Effector CD4-positive, alpha-beta T cell (primary cell): ENCODE data around the gene NUP43.
"Not testable (repeated sequence)": the region's sequence is repeated elsewhere in the genome, so short reads cannot be mapped to it uniquely, and the experiment has no call there.

Experiments used
- DNase-seq: peaks from one replicate; pipeline ENCODE4 v3.0.0-alpha.2; 2020
- total RNA-seq: gene quantifications from one replicate; lab custom pipeline; 2026; lab: John Stamatoyannopoulos, UW

Gene NUP43
- total RNA-seq = 31.9 reads per million, percentile 58 among the genes with 10 or more reads in this experiment

DNA sequence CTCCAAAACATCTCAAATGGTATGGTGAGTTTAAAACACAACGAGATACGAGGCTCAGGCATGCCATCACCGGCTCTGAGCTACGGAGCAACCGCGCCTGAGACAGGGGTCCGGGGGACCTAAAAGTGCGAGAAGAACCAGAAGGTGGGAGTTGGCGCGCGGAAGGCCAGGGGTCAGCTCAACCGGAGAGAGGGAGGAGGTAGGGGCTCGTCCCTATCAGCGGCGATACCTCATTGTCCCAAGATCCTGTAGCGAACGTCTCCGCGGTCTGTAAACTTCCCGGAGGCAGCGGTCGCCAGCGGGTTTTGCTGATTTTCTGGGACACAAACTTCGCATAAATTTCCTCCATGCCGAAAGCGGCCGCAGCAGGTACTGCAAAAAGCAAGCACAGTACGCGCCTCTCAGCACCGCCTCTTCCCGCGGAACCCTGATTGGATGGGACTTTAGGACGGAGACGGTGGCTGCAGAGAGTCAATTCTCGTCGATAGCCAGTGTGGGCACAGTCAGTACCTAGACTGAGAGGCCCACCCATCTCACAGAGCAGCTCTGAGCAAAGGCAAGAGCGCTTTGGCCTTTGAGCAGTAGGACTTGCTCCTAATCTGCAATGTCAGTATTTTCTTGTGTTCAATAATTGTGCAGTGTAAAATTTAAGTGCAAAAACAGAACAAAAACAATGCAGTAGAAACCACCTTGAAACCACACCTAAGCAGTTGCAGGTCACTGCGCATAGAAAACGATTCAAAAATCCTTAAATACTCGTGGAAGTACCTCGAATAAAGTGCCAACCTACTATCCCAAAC is at the start of gene NUP43:
NUP43 (minus strand) TSS at position 383 of the 800 bp plus-strand sequence; CDS start at position 349, 34 bp downstream.
- DNase-seq = peak; percentile 86

GRCh38 chr6:149783551-149783950 is 37.2 kb upstream of the NUP43 start:
- no peak for DNase-seq

- no peak for DNase-seq
Measured at GRCh38 chr6:149782337-149782736, 36.0 kb upstream of the NUP43 start.

GRCh38 chr6:149781715-149782114 is 35.4 kb upstream of the NUP43 start:
- no peak for DNase-seq

DNA sequence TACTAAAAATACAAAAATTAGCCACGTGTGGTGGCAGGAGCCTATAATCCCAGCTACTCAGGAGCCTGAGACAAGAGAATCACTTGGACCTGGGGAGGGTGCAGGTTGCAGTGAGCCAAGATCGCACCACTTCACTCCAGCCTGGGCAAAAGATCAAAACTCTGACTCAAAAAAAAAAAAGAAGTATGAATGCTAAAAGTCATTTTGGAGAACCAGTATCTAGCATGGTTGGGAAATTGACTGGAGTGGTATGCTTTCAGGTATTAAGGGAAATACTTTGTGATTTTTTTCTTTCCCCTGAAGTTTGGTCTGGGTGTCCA is 33.3 kb upstream of the NUP43 start:
- no peak for DNase-seq

DNA sequence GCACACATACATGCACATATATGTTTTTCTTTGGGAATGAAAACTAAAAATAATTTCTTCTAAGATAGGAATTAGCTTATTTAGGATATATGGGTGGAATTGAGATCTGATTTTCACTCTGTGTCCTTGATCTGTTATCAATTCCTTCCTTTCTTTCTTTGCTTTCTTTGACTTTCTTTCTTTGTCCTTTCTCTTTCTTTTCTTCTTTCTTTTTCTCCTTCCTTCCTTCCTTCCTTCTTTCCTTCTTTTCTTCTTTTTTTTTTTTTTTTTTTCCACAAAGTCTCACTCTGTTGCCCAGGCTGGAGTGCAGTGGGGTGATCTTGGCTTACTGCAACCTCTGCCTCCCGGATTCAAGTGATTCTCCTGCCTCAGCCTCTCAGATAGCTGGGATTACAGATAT is 31.3 kb upstream of the NUP43 start:
- no peak for DNase-seq

DNA sequence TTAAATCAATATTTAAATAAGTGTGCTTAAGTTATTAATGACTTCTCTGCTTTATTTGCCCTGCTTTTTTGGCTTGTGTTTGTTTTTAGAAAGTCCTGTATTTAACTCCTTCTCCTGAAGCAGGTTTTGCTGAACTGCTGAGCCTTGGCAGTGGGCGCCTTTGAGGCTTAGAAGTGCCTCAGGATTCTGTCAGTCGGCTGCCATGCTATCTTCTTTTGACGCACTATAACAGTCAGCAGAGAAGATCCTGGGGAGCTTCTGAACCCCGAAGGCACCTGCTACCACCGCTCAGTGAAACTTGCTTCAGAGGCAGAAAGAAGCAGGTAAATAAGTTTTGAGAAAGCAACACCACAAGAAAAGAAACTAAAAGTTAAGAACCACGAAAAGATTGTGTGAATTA is 25.6 kb upstream of the NUP43 start:
- no peak for DNase-seq

DNA sequence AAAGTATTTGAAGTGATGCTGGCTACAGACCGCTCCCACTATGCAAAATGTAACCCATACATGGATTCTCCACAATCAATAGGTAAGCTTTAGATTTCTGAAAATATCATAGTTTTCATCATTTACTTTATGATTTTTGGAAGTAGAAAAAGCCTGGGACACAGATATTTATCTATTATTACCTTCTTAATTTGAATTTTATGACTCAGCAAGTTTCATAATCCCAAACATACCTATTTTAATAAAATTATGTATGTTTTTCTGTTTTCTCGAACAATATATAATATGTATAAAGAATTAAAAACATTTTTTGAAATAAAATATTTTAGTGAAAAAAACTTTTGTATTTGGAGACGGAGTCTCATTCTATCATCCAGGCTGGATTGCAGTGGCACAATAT is 24.9 kb upstream of the NUP43 start:
- DNase-seq = no peak

DNA sequence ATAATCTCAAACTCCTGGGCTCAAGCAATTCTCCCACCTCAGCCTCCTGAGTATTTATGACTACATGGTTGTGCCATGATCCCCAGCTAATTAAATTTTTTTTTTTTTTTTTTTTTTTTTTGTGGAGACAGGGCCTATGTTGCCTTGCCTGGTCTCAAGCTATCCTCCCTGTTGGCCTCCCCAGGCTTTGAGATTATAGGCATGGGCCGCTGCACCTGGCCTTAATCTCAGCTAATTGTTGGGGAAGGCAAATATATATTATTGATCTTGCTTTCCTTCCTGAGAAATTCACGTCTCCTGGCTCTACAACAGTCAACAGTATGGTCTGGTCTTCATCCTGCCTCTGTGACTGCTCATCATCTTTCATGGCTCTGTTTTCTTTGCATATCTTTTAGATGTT is 23.3 kb upstream of the NUP43 start:
- no peak for DNase-seq

- DNase-seq = no peak
Measured at GRCh38 chr6:149766156-149766769, 19.9 kb upstream of the NUP43 start.

DNA sequence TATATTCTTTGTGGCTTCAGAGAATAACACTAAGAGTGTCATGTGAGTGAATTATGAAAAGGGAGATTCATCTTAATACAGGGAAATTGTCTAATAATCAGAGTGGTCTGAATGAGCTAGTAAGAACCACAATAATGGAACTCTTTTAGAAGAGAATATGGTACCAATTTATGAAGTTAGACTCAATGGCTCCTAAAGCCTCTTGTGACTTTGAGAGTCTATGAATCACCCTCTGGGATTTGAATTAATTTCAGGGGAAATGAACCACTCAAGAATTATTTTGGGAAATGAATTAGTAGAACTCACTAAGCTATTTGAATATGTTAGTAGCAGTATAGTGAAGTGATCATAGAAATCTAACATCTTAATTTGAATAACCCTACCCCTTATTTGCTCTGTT is 17.5 kb upstream of the NUP43 start:
- DNase-seq = no peak

- DNase-seq = no peak
Measured at GRCh38 chr6:149761438-149761837, 15.1 kb upstream of the NUP43 start.

DNA sequence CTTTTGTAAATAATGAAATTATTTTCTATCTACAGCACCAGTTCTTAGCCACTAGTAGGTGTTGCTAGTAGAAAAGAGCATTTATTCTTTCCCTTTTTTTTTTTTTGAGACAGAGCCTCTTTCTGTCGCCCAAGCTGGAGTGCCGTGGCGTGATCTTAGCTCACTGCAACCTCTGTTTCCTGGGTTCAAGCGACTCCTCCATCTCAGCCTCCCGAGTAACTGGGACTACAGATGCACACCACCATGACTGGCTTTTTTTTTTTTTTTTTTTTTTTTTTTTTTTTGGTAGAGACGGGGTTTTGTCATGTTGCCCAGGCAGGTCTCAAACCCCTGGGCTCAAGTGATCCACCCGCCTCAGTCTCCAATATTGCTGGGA is 9.9 kb upstream of the NUP43 start:
- DNase-seq = no peak

GRCh38 chr6:149755300-149756260 is 9.3 kb upstream of the NUP43 start:
- no peak for DNase-seq

DNA sequence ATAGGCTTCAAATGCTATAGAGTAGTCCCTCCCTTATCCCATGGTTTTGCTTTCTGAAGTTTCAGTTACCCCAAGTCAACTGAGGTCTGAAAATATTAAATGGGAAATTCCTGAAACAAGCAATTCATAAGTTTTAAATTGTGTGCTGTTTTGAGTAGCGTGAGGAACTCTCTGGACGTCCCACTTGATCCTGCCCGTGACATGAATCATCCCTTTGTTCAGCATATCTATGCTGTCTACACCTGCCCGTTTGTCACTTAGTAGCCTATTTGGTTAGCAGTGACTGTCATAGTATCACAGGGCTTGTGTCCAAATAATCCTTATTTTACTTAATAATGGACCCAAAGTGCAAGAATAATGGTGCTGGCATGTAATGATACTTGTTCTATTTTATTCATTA is 8.2 kb upstream of the NUP43 start:
- DNase-seq = no peak

DNA sequence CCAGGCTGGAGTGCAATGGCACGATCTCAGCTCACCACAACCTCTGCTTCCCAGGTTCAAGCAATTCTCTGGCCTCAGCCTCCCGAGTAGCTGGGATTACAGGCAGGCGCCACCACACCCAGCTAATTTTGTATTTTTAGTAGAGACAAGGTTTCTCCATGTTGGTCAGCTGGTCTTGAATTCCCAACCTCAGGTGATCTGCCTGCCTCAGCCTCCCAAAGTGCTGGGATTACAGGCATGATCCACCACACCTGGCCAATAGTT is 7.0 kb upstream of the NUP43 start:
- DNase-seq = not testable (repeated sequence)

GRCh38 chr6:149752600-149753373 is 6.5 kb upstream of the NUP43 start:
- no peak for DNase-seq

DNA sequence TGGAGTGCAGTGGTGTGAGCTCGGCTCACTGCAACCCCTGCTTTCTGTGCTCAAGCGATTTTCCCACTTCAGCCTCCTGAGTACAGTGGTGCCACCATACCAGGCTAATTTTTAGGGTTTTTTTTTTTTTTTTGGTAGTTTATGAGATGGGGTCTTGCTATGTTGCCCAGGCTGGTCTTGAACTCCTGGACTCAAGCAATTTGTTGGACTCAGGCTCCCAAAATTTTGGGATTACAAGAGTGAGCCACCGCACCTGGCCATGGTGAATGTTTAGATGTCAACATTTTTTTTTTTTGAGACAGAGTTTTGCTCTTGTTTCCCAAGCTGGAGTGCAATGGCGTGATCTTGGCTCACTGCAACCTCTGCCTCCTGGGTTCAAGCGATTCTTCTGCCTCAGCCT is 5.6 kb upstream of the NUP43 start:
- DNase-seq = not testable (repeated sequence)

- DNase-seq = no peak
Measured at GRCh38 chr6:149751239-149751638, 4.9 kb upstream of the NUP43 start.

DNA sequence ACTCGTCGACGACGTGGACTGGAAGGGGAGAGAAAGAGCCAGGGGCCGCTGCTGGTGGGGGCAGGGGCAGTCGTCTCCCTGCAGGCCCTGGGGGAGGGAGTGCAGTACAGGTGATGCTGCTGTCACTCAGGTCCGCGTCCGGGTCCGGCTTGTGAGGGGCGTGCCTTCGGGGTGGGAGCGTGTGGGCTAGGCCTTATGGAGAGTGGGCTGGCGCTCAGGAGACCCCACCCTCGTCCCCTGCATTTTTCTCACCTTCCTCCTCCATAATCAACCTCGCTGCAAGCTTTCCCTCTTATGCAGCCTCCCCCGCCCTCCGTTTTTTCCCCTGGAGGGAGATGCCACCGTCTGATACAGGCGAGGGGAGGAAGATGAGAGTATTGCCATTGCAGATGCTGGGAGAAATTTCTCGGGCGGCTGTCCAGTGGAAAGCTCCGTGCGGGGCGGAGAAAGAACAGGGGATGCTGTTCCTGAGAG is 3.8 kb upstream of the NUP43 start:
- DNase-seq = peak; percentile 28

- DNase-seq = peak; percentile 86
Measured at GRCh38 chr6:149749594-149750135, 3.3 kb upstream of the NUP43 start, which contains the start of gene PCMT1. Gene PCMT1 (plus strand): TSS chr6:149749741. CDS start chr6:149749902, 161 bp downstream.

DNA sequence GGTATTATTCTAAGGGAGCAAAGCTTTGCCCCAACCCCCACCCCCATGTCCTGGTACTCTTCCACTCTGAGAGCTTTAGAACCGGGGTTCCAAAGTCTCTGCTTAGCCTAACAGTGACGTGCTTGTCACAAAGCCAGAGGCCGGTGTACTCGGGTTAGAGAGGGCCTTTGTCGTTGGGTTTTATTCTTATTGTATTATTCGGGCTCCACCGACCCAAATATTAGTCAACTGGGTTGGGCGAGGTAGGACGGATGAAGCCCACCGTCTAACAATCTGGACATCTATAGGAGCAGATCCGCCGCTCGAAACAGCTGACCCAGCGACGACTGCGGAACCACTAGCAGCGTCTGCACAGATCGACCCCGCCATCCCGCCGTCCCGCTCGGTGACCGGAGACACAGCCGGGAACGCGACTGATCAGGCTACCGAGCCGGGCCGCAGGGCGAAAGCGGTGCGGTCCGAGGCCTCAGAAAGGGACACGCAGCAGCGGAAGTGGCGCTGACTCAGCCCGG is 2.8 kb upstream of the NUP43 start:
- not testable (repeated sequence) for DNase-seq
